ENCODE results near the gene ZNF414. TPM values are rescaled to one million over a fixed set of nuclear protein-coding genes. Genes with fewer than 3 reads are reported as not detected.

Gene ZNF414
- total RNA-seq, 3 donors from 2014 or later, result 7.4 to 13.5 (median 7.5) TPM

DNA sequence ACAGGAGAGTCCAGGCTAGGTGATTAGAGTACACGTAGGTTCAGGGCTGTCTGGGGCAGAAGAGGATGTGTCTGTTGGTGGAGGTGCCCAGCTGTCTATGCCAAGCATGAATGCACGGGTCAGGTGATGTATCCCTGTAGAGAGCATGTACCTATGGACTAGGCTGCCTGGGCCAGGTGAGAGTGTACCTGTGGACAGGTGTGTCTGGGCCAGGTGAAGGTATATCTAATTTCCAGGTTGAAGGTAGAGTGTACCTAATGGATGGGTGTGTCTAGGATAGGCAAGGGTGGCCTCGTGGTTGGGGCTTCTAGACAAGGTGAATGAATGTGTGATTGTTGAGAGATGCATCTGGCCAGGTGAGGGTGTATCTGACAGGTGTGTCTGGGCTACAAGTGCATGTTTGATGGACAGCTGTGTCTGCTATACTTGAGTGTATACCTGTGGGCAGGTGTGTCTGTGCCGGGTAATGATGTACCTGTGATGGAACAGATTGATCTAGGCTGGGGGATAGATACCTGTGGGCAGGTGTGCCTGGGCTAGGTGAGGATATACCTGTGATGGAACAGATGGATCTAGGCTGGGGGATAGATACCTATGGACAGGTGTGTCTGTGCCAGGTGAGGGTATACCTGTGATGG, 15.5 kb upstream of the ZNF414 start:
- H3K27ac ChIP-seq, result no peak overlapping the region

GRCh38 chr19:8528500-8528899, 14.5 kb upstream of the ZNF414 start:
- no peak overlapping the region for H3K4me3 ChIP-seq
- H3K27ac ChIP-seq, result no peak overlapping the region
- no peak for DNase-seq (ENCODE audit: low spot score in 2 of 2)
- no peaks in the 10 kb centered on the region for H3K4me1 ChIP-seq
- no peaks in the 10 kb centered on the region for H3K36me3 ChIP-seq
- no peaks in the 10 kb centered on the region for H3K9me3 ChIP-seq
- TF ChIP-seq POLR2AphosphoS5 (IDR thresholded peaks at IDR 0.05), result no peak
- TF ChIP-seq POLR2A (IDR thresholded peaks at IDR 0.05), result no peak
- TF ChIP-seq, protein P1, sequence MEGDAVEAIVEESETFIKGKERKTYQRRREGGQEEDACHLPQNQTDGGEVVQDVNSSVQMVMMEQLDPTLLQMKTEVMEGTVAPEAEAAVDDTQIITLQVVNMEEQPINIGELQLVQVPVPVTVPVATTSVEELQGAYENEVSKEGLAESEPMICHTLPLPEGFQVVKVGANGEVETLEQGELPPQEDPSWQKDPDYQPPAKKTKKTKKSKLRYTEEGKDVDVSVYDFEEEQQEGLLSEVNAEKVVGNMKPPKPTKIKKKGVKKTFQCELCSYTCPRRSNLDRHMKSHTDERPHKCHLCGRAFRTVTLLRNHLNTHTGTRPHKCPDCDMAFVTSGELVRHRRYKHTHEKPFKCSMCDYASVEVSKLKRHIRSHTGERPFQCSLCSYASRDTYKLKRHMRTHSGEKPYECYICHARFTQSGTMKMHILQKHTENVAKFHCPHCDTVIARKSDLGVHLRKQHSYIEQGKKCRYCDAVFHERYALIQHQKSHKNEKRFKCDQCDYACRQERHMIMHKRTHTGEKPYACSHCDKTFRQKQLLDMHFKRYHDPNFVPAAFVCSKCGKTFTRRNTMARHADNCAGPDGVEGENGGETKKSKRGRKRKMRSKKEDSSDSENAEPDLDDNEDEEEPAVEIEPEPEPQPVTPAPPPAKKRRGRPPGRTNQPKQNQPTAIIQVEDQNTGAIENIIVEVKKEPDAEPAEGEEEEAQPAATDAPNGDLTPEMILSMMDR (IDR thresholded peaks at IDR 0.05), result no peak
- H3K27me3 ChIP-seq, result no peaks in the 10 kb centered on the region
- intact Hi-C loops (cut with DNase I; ENCODE audit: low total_unique reads), result no loop called here

More for the DNA sequence above, 15.5 kb upstream of the ZNF414 start:
- H3K4me1 ChIP-seq, result no peaks in the 10 kb centered on the region
- no peak overlapping the region for H3K4me3 ChIP-seq
- intact Hi-C loops (cut with DNase I; ENCODE audit: low total_unique reads), result no loop called here
- H3K9me3 ChIP-seq, result no peaks in the 10 kb centered on the region
- no peaks in the 10 kb centered on the region for H3K36me3 ChIP-seq
- TF ChIP-seq POLR2A (IDR thresholded peaks at IDR 0.05) (no peak), POLR2AphosphoS5 (IDR thresholded peaks at IDR 0.05) (no peak)
- TF ChIP-seq, protein P1 (IDR thresholded peaks at IDR 0.05), result no peak
- no peak for DNase-seq (ENCODE audit: low spot score in 2 of 2)
- no peaks in the 10 kb centered on the region for H3K27me3 ChIP-seq

DNA sequence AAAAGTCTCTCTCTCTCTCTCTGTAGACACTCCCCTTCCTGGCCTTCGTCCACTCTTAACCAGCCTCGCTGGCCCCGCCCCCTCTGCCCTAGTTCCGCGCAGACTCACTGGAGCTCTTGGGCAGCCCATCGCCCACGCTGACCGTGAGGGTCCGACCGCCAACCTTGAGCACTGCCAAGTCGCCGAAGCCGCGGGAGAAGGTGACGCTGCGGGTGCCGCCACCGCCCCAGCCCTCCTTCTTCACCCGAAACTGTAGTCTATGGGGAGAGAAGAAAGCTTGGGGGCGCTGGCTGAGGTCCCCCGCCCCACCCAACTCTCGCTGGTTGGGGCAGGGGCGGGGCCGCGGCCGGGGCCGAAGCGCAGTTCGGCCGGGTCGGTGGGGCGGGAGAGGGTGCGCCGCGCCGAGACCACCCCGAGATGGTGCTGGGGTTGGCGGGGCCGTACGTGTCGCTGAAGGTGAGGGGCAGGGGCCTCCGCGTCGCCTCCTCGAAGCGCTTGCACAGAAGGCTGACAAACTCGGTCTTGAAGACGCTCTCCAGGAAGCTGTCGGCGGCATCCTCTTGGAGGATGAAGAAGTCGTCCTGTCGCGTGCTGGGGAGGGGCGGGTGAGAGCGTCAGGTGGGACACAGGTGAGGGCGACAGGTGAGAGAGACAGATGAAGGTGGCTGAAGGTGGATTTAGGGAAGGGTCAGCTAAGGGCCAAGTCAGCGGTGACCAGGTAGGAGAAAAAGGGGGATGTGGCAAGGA, 12.6 kb upstream of the ZNF414 start:
- peak; percentile 92 to 94 for DNase-seq (ENCODE audit: low spot score in 2 of 2)
- H3K36me3 ChIP-seq, result no peaks in the 10 kb centered on the region
- H3K27ac ChIP-seq, result peak overlapping the region; percentile 97
- H3K4me1 ChIP-seq, result no peaks in the 10 kb centered on the region
- peak; percentile 57 for TF ChIP-seq POLR2A (IDR thresholded peaks at IDR 0.05)
- TF ChIP-seq, protein P1 (IDR thresholded peaks at IDR 0.05), result no peak
- H3K9me3 ChIP-seq, result no peaks in the 10 kb centered on the region
- peak overlapping the region; percentile 60 to 90 (median 84) for H3K4me3 ChIP-seq
- no peaks in the 10 kb centered on the region for H3K27me3 ChIP-seq
- intact Hi-C loops (cut with DNase I; ENCODE audit: low total_unique reads), result no loop called here

- peak overlapping the region; percentile 31 to 90 (median 84) for H3K4me3 ChIP-seq
- H3K27me3 ChIP-seq, result no peaks in the 10 kb centered on the region
- no peaks in the 10 kb centered on the region for H3K36me3 ChIP-seq
- peak overlapping the region; percentile 97 for H3K27ac ChIP-seq
- no peaks in the 10 kb centered on the region for H3K9me3 ChIP-seq
- no peak for TF ChIP-seq POLR2A (IDR thresholded peaks at IDR 0.05)
- TF ChIP-seq POLR2AphosphoS5 (IDR thresholded peaks at IDR 0.05), result no peak
- TF ChIP-seq, protein P1 (IDR thresholded peaks at IDR 0.05), result no peak
- DNase-seq (ENCODE audit: low spot score in 2 of 2), result no peak
- no peaks in the 10 kb centered on the region for H3K4me1 ChIP-seq
- intact Hi-C loops (cut with DNase I; ENCODE audit: low total_unique reads), result no loop called here
Observed at GRCh38 chr19:8525401-8525684, 11.4 kb upstream of the ZNF414 start.

GRCh38 chr19:8519388-8519787, 5.4 kb upstream of the ZNF414 start:
- intact Hi-C loops (cut with DNase I; ENCODE audit: low total_unique reads), result no loop called here

More at GRCh38 chr19:8519388-8519787, 5.4 kb upstream of the ZNF414 start:
- Histone ChIP-seq H3K36me3 (no peaks in the 10 kb centered on the region), H3K9me3 (no peaks in the 10 kb centered on the region), H3K4me1 (no peaks in the 10 kb centered on the region), H3K27me3 (no peaks in the 10 kb centered on the region), H3K27ac (no peak overlapping the region), H3K4me3 (no peak overlapping the region)
- TF ChIP-seq POLR2AphosphoS5 (IDR thresholded peaks at IDR 0.05), result no peak
- DNase-seq (ENCODE audit: low spot score in 2 of 2), result no peak
